NCI-H2196 (cell line): ENCODE measurements around the gene TNIK.
"Not testable (repeated sequence)": the region's sequence is repeated elsewhere in the genome, so short reads cannot be mapped to it uniquely, and the experiment has no call there.

Experiments
- DNase-seq: peaks from one replicate; lab custom pipeline; 2025; ENCODE audit not compliant: unreplicated experiment; lab: John Stamatoyannopoulos, UW

Gene TNIK

DNA sequence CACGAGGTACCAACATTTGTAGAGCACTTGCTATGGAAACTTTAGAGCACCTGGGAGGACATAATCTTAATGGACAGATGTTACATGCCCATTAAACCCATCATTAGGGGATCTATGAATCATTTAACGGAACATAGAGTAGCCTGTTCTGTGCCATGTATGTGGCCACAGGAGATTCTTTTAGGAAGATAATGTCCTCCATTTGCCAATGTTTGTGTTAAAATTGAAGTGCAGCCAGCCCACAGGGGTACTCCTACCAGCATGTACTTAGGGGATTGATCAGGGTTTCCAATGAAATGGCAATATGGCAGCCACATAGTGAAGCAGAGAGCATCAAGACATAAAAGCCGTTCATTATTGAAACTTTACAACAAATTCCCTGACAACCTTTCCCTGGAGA lies 70.7 kb downstream of the TNIK start:
- DNase-seq = no peak

DNA sequence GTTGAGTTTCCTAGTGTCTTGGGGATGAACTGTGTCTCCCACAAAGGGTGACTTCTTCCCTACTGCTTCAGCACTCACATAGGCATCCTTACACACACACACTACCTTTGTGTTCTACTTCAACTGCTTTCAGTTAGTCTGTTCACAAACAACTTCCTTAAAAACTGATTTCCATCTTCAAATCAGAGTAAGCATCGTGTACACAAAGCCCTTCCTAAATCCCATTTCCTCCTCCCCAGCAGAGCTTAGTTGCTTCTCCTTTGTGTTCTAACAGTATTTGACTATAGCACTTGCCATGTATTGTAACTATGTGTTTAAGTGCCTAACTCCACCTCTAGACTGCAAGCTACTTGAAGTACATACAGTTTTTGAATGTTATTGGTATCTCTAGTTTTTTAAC lies 71.7 kb downstream of the TNIK start:
- no peak for DNase-seq

DNA sequence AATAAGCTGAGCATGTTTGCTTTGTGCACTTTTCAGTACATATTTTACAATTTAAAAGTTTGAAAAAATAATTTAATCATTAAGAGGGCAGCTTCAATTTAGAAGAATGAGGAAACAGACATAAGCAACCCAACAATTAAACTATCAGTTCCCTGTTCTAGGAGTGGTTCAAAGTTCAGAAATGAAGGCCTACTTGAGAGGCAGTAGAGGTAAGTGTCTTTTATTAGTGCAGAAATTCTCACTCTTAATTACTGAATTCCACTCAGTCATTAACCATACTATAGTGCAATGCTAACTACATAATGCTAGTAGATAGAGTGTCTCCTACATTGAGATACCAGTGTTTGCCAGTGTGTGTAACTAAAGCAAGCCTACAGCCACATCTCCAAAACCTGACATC lies 73.1 kb downstream of the TNIK start:
- no peak for DNase-seq

DNA sequence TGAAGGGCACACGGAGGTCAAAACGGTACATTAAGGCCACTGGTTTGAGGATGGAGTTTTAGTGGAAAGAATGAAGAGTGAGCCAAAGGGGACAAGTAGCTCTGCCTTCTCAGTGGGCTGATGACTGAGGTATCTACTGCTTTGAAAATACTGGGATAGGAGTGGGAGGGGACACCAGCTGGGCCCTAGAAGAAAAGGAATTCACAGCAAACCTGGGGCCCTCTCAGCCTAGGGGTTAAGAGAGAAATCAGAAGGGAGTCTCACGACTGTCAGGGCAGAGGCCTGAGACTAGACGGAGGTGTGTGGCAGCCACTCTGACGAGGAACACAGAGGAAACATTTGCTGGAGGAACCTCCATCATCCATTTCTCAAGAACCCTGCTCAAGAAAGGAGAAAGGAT lies 75.1 kb downstream of the TNIK start:
- no peak for DNase-seq

DNA sequence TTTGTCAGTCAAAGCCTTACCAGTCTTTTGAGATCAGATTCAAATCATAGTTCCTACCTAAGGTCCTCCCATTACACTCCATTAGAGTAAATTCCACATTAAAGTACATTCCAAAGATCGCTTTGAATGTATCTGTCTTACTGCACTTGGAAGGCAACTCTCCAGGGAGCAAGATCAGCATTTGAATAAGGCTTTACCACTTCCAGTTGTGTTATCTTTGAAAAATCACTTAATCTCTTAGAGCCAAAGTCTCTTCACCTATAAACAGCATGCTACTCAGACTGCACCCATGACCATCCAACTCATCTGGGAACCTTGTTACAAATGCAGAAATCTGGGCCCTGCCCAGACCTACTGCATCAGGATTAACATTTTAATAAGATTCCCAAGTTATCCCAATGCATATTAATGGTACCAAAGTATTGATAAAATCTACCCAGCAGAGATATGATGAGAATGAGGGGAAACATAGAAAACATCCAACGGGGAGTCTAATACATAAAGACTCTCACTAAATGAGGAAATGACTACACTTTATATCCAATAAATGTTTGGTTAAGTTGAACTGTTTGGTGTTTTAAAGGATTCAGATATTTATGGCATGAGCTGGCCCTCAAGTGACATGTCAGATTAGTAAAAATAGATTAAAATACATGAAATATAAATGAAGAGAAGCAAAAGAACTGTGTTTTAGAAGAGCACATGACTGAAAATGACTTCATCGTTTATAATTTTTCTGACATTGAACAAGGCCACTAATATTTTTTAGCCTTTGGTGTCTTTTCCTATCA lies 75.9 kb downstream of the TNIK start:
- no peak for DNase-seq

DNA sequence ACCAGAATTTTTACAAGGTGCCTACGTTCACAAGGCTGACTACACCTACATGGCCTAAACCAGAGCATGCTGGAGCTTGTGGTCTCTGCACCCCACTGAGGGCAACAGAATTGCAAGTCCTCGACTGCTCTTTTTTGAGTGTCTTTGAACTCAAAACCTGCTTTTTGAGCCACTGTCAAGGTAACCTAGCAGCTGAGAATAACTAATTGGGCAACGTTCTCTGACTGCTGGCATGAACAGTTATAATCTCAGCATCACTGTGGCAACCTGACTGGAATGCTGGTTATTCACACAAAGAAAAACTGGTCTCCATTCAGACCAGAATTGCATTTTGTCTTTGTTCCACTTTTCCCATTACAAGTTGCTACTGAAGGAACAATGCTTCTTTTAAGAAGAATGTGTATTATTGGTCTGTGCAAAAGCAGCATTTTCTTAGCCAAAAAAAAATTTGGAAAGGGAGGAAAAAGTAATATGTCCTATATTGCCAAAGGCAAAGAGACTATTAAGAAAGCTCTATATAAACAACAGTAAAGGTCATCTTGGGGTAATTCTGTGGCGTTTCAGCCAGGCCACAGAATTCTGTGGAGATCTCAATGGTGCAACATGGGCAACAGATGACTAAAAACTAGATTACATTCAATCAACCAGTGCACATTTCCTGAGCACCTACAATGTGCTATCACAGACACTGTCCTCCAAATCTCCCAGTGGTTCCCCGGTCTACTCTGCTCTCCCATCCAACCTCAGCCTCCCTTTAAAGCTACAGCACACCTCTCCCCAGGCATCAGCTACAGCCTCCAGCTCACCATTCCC lies 76.8 kb downstream of the TNIK start:
- no peak for DNase-seq

DNA sequence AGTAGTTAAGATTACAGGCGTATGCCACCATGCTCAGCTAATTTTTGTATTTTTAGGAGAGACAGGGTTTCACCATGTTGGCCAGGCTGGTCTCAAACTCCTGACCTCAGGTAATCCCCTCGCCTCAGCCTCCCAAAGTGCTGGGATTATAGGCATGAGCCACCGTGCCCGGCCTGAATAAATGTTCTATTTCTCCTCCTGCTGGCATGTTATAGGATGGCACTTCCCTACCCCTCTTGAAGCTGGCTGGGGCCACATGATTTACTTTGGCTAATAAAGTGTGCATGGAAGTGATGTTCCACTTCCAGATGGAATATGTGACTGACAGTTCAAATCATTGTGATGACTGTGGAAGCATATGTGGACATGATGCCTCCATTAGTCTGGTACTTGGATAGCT lies 77.9 kb downstream of the TNIK start:
- not testable (repeated sequence) for DNase-seq

DNA sequence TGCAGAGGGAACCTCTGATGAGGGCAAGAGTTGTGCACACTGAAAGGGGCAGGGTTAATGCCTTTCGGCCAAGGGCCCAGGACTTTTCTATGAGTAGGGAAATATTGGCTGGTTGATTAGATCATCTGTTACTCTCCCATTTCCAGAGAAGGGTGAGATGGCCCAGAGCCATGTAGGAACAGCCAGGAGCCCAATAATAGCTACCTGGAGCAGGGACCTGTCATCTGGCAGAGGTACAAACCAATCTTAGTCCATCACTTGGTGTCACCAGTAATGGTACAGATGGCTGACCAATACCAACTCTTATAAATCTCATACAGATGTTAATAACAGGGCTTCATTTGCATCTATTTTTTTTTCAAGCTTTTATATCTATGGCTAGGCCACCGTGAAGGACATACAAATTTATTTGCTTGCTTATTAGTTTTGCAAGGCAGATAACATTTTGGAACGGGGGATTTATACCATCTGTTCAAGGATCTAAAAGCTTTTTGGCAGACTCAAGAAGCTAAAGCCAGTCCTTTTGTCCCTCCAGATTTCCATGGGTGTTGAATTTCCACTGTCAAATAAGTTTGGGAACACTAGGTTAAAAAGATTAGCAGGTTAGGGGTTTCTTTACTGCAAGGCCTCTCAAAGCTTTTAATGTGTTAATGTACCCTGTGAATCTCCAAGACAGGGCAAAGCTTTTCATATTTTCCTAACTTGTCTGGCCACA lies 79.3 kb downstream of the TNIK start:
- no peak for DNase-seq

DNA sequence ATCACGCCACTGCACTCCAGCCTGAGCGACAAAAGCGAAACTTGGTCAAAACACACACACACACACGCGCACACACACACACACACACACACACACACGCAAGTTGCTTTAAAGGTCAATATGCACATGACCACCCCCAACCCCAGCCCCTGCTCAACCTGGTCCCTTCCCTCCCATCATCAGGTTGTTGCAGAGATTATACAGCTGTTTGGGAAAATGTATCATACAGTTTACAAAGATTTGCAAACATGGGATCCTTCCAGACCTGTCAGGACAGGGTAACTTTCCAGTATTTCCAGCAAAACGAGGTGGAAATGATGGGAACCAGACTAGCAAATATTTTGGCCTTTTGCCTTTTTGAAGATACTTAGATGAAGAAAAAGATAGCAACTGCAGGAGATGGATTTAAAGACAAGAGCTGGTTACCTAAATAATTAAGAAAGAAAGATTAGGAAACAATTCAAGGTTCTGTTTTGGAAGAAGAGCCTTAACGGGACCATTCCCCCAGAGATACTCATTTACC lies 80.2 kb downstream of the TNIK start:
- DNase-seq = no peak

DNA sequence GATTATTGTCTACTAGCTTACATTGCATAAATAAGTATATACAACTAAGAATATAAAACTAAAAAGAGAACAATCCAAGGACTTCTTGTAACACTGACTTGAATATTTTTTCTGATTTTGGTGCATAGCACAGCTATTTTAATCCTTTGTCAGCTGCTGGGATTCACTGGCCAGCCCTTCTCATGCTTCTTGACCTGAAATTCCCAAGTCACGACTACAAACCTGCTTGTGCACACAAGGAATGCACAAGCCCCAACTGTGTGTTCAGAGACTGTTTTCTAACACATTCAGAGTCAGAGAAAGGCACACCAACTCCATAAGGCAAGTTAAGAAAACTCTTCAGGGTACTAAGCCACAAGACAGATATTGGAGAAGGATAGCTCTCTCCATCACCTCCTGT lies 80.9 kb downstream of the TNIK start:
- DNase-seq = no peak

DNA sequence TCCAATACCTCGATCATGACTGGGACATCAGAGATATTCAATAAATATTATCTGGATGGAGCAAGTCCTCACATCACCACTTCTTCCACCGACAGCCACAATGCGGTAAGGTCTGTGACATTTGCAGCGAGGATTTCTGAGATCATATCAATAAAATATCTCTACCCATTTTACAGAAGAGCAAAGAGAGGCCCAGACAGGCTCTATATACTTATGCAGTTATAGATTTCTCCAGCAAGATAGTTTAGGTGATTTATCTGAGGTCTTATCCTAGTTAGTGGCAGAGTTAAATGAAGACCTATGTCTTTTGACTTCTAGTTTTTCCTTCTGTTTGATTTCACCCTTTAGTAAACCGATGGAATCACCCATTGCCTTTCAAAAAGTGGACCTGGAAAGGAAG lies 81.6 kb downstream of the TNIK start:
- DNase-seq = no peak

DNA sequence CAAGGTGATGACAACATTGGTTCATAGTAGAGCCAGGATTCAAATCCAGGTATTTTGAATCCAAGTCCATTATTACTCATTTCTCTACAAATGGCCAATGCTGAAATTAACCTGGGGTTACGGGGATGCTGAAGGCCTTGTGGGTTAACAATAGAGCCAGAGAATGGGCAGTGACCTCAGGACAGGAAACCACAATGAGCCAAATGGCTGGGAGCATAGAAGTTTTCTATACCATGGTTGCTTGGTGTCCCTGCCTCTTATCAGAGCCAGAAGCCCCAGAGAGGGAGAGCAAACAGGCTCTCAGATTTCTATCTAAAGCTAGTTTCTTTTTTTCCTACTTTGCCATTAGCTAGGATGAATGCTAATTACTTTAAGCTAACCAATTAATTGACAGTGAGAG lies 82.3 kb downstream of the TNIK start:
- no peak for DNase-seq

DNA sequence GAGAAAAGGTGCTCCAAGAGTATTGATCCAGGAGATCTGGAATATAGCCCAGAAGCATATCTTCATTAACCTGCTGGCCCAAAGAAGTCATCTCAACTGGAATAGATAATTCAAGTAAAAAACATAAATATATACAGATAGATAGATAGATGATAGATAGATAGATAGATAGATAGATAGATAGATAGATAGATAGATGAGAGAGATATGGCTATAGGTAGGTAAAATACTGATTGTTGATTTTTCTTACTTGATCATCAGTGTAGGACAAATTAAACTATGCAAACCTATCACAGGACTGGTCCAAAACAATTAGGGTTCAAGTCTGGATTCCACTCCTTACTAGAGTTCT lies 83.6 kb downstream of the TNIK start:
- no peak for DNase-seq

DNA sequence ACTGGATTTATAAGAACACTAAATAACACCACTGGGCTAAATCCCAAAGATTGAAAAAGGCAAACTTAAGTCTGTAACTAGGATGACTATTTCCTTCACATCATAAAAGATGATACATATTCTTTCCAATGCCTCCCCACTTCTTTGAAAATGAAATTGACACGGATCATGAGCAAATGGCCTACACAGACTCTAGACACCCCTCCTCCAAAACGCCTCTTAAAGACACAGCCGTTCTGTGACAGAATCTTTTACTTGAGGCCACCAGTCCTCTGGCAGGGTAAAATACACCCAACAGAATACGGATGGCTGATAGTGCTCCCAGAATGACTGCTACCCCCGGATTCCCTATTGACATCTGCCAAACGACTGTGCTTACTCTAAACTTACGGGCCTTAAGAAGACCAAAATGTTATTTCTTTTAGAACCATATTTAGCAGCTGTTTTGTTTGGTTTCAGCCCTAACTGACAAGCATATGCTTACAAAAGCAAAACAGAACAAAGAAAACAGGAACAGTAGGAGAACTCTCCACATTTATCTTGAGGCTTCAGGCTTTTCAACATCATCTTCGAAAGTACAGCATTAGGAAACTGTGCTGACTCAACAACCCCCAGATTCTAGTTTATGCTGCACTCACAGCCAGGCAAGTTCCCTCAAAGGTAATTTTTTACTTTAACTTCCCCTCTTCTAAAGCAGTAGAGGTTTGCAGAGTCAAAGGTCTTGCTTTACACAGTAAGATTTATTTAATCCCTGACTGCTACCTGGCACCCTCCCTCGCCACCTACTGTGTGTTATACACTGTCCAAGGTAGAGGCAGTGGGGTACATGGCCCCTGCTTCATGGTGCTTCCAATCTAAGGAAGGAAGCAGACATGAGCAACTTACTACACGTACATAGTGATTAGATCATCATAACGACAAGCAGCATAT lies 84.3 kb downstream of the TNIK start:
- no peak for DNase-seq

DNA sequence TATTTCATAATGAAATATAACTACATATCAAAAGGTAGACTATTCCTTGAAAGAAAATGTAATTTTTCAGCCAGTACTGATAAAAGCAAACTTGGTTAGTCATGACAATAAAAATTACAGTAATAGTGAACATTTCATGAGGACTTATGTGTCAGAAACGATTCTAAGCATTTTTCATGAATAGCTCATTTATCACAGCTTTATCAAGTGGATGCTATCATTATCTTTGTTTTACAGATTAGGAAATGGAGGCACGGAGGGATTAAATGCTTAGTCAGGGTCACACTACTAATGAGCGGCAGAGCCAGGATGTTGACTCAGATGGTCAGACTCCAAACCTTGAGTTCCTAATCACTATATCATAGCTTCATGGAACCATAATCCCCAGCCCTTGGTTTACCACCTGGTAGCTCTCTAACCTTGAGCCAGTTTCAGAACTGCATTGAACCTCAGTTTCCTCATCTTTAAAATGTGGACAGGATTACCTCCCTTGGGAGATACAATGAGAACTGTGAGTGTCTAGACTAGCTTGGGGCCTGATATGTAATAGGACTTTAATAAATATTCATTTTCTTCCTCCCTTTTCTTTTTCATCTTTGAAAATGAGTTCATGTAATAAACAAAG lies 85.4 kb downstream of the TNIK start:
- no peak for DNase-seq

DNA sequence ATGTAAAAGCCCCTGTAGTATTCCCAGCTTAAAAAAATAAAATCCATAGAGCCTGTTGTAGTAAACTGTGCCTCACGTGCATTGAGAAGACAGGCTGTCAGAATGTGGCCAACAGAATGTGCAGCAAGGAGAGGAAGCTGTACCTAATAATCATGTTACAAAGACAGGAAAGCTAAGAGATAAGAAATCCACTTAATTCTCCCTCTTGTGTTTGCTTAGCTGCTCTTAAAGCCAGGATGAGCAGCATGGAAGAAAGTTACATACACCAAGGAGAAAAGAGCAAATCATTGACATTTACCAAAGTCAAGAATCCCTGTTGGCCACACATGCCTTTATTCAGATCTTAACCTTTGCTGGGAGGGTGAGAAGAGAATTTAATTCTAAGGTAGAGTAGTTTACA lies 85.9 kb downstream of the TNIK start:
- DNase-seq = no peak

DNA sequence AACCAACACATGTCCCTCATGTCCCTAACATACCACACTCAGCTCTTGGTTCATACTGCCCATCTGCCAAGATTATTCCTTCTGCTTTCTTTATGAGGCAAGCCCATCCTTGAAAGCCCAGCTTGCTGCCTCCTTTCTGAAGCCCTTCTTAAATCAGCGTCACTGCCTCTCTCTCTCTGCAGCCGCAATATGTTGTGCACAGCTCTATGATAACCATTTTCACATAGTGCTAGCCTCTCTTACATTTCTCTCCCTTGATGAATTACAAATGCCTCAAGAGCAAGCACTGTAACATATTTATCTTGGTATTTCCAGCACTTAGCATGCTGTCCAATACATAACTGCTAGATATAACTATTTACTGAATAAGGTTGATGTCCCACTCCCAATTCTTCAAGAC lies 86.5 kb downstream of the TNIK start:
- DNase-seq = no peak

DNA sequence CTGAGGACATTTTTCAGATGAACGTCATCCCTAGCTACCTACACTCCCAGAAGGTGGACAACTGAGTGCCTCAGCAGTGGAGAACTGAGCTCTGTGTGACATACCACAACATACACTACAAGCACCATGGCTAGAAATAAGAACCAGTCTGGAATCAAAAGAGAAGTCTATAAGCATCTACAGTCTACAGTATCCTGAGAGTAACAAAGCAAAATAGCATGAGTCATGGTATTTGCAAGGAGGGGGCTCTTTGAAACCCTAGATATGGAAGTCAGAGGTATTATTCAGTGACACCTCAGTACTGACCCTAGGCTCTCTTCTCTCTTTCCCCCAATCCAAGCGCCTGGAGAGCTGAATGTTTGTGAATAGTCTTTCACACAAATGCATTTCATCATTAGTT lies 87.5 kb downstream of the TNIK start:
- DNase-seq = no peak

DNA sequence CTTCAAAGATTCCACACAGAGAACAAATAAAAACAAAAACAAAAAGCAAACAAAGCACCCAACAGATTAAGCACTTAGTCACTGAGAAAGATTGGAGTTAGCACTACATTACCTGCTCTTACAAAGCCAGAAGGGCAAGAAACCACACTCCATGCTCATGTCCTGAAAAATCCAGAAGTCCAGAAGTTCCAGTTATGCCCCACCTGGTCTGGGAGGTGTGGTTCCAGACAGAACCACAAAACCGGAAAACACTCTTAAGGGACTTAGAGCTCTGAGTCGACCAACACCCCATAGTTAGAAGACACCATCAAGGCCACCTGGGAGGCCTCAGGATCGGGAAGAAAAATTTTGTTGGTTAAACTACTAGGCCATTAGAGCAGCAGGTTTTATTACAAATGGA lies 88.9 kb downstream of the TNIK start:
- DNase-seq = no peak

DNA sequence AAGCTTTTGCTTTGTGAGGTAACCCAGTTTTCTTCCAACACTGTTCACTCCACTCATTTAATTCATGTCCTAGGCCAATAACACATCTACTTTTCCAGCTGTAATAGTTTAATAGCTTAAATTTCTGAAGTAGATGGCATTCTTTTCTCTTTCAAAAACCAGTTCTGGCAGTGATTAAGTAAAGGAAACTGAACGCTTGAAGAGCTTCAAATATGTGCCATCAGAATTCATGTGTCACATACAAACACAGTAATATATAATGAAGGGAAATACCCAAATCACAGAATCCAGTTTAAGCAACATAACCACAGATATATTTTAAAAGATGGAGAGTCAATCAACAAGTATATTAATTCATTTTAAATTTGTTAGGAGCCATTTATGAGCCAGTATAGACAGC lies 91.0 kb downstream of the TNIK start:
- no peak for DNase-seq
